Smooth muscle cell (in vitro differentiated cells): ENCODE measurements around the gene SELENON. TPM values are rescaled to one million over a fixed set of nuclear protein-coding genes. Genes with fewer than 3 reads are reported as not detected.

ENCODE experiments used
- DNase-seq: peaks from one replicate; lab custom pipeline; 2025; ENCODE audit not compliant: unreplicated experiment; lab: John Stamatoyannopoulos, UW
- H2AFZ ChIP-seq: fragments of 200-600 bp; sonication (generic); 2 replicates; pipeline ENCODE4 v1.6.0; 2016; ENCODE audit warnings: antibody characterized with exemption, low read depth, mild to moderate bottlenecking
- H3F3A ChIP-seq: fragments of 200-600 bp; sonication (generic); 2 replicates; pipeline ENCODE4 v1.6.0; 2017; ENCODE audit warnings: antibody characterized with exemption, low read depth
- H3K27ac ChIP-seq: fragments of 200-600 bp; sonication (generic); 2 replicates; pipeline ENCODE4 v1.5.1; 2016; ENCODE audit warnings: low read depth, mild to moderate bottlenecking
- H3K27me3 ChIP-seq: fragments of 200-600 bp; sonication (generic); 2 replicates; pipeline ENCODE4 v1.6.1; 2016; ENCODE audit warnings: low read depth, mild to moderate bottlenecking
- H3K36me3 ChIP-seq: fragments of 200-600 bp; sonication (generic); 2 replicates; pipeline ENCODE4 v1.5.1; 2016; ENCODE audit warnings: low read depth
- H3K4me1 ChIP-seq: fragments of 200-600 bp; sonication (generic); 2 replicates; pipeline ENCODE4 v1.5.1; 2016; ENCODE audit warnings: low read depth
- H3K4me2 ChIP-seq: fragments of 200-600 bp; sonication (generic); 2 replicates; pipeline ENCODE4 v1.6.0; 2016; ENCODE audit warnings: mild to moderate bottlenecking
- H3K4me3 ChIP-seq: fragments of 200-600 bp; sonication (generic); 2 replicates; pipeline ENCODE4 v1.5.1; 2016; ENCODE audit warnings: mild to moderate bottlenecking
- H3K79me2 ChIP-seq: fragments of 200-600 bp; sonication (generic); 2 replicates; pipeline ENCODE4 v1.6.0; 2016; ENCODE audit warnings: low read depth, mild to moderate bottlenecking
- H3K9ac ChIP-seq: fragments of 200-600 bp; sonication (generic); 2 replicates; pipeline ENCODE4 v1.6.0; 2016; ENCODE audit warnings: low read depth
- H3K9me3 ChIP-seq: fragments of 200-600 bp; sonication (generic); replicated peaks from 2 replicates; pipeline ENCODE4 v1.5.1; 2016; ENCODE audit warnings: low read depth
- H4K20me1 ChIP-seq: fragments of 200-600 bp; sonication (generic); 2 replicates; pipeline ENCODE4 v1.6.0; 2016; ENCODE audit warnings: low read depth
- CTCF ChIP-seq: fragments of 200-600 bp; sonication (generic); IDR thresholded peaks from 2 replicates; pipeline ENCODE4 v1.5.1; 2017; ENCODE audit warnings: borderline replicate concordance, mild to moderate bottlenecking, antibody characterized with exemption; ENCODE audit not compliant: insufficient read depth, poor library complexity, severe bottlenecking
- WGBS: methylation state at CpG from one replicate; pipeline ENCODE4 v1.1.7; 2016; ENCODE audit warnings: low lambda C conversion rate; 5-methylcytosine and 5-hydroxymethylcytosine counted together
- polyA plus RNA-seq: library from polyadenylated mRNA; unstranded; fragments of >200 nt; fragmentation: Nextera tagmentation; extraction: Ambion mirVana; gene quantifications from 2 replicates; pipeline ENCODE4 v1.2.1, GENCODE V29; 2016
- total RNA-seq: library from RNA; depleted of rRNA; stranded (reverse); fragments of >200 nt; gene quantifications from 2 replicates; pipeline ENCODE4 v1.2.3, GENCODE V29; 2014

The SELENON gene
- total and polyA plus RNA-seq, 2 experiments from 2014 or later = 32.6 to 62.9 TPM

- no peak overlapping the region for H3K4me3 ChIP-seq
- no peak for TF ChIP-seq CTCF
- H3K4me2 ChIP-seq = no peak overlapping the region
- 77% methylated on average over 7 of the region's 7 CpGs for WGBS
- peak overlapping the region; percentile 37 for H3K27ac ChIP-seq
- no peaks in the 10 kb centered on the region for H3K27me3 ChIP-seq
- no peaks in the 10 kb centered on the region for H3K79me2 ChIP-seq
- DNase-seq = no peak
- no peaks in the 10 kb centered on the region for H3K36me3 ChIP-seq
- no peak overlapping the region for H2AFZ ChIP-seq
- peaks cover 9% of the 10 kb centered on the region for H3K4me1 ChIP-seq
- H3K9ac ChIP-seq = no peak overlapping the region
- peaks cover 18% of the 10 kb centered on the region for H4K20me1 ChIP-seq
- H3F3A ChIP-seq = peaks cover 9% of the 10 kb centered on the region
- H3K9me3 ChIP-seq = no peaks in the 10 kb centered on the region
Measured at GRCh38 chr1:25793585-25794170, 6.3 kb upstream of the SELENON start.

- Histone ChIP-seq H3K4me3 (no peak overlapping the region), H3K27ac (peak overlapping the region; percentile 37), H3K9me3 (no peaks in the 10 kb centered on the region), H3K4me2 (no peak overlapping the region), H3K27me3 (no peaks in the 10 kb centered on the region), H3F3A (peaks cover 9% of the 10 kb centered on the region), H3K36me3 (no peaks in the 10 kb centered on the region), H3K4me1 (peaks cover 9% of the 10 kb centered on the region), H3K79me2 (no peaks in the 10 kb centered on the region), H4K20me1 (peaks cover 18% of the 10 kb centered on the region), H3K9ac (no peak overlapping the region), H2AFZ (no peak overlapping the region)
- no peak for DNase-seq
- no peak for TF ChIP-seq CTCF
- WGBS = 21% methylated on average over 8 of the region's 8 CpGs
Measured at GRCh38 chr1:25794325-25794724, 5.7 kb upstream of the SELENON start.

GRCh38 chr1:25795211-25795610 lies 4.8 kb upstream of the SELENON start:
- DNase-seq = no peak
- no peak for TF ChIP-seq CTCF
- no peak overlapping the region for H3K4me3 ChIP-seq
- H2AFZ ChIP-seq = no peak overlapping the region
- WGBS = 6% methylated on average over 2 of the region's 2 CpGs
- H3K4me1 ChIP-seq = peaks cover 13% of the 10 kb centered on the region
- no peak overlapping the region for H3K9ac ChIP-seq
- H3F3A ChIP-seq = peaks cover 9% of the 10 kb centered on the region
- H3K4me2 ChIP-seq = no peak overlapping the region
- peaks cover 18% of the 10 kb centered on the region for H4K20me1 ChIP-seq
- H3K79me2 ChIP-seq = no peaks in the 10 kb centered on the region
- H3K36me3 ChIP-seq = no peaks in the 10 kb centered on the region
- peak overlapping the region; percentile 29 for H3K27ac ChIP-seq
- H3K27me3 ChIP-seq = no peaks in the 10 kb centered on the region
- no peaks in the 10 kb centered on the region for H3K9me3 ChIP-seq
